ENCODE data around the gene PTPN13.

The PTPN13 gene

DNA sequence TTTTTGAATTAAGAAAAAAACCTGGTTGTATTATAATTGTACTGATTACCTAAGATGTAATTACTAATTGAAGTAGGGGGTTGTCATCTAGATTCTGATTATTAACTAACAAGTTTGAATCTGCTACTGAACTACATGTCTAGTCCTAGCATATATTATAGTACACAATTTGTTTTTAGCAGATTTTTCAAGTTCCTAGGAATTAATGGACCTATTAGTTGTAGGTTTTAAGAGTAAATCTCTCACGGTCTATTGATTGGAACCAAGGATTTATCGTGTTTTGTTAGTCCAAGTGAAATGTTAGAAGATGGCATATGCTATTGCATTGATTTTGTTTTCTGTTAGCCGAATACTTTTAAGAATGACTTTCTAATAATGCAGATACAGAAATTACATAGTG lies 20.8 kb downstream of the PTPN13 start:
- H3K4me3 ChIP-seq (replicated peaks; ENCODE audit: low read depth, low read length): no peak overlapping the region
- DNase-seq (ENCODE audit: extremely low read depth, low read depth): no peak
- TF ChIP-seq CTCF (IDR thresholded peaks at IDR 0.05; ENCODE audit: low read depth, low read length, missing control alignments): no peak

GRCh38 chr4:86615501-86615900 lies 21.4 kb downstream of the PTPN13 start:
- no peak for DNase-seq (ENCODE audit: extremely low read depth, low read depth)
- no peak for TF ChIP-seq CTCF (IDR thresholded peaks at IDR 0.05; ENCODE audit: low read depth, low read length, missing control alignments)
- no peak overlapping the region for H3K4me3 ChIP-seq (replicated peaks; ENCODE audit: low read depth, low read length)

GRCh38 chr4:86619656-86620055 lies 25.5 kb downstream of the PTPN13 start:
- no peak overlapping the region for H3K4me3 ChIP-seq (replicated peaks; ENCODE audit: low read depth, low read length)
- no peak for DNase-seq (ENCODE audit: extremely low read depth, low read depth)
- no peak for TF ChIP-seq CTCF (IDR thresholded peaks at IDR 0.05; ENCODE audit: low read depth, low read length, missing control alignments)

GRCh38 chr4:86621435-86621834 lies 27.3 kb downstream of the PTPN13 start:
- no peak for TF ChIP-seq CTCF (IDR thresholded peaks at IDR 0.05; ENCODE audit: low read depth, low read length, missing control alignments)
- DNase-seq (ENCODE audit: extremely low read depth, low read depth): no peak
- H3K4me3 ChIP-seq (replicated peaks; ENCODE audit: low read depth, low read length): no peak overlapping the region

GRCh38 chr4:86626066-86626465 lies 32.0 kb downstream of the PTPN13 start:
- DNase-seq (ENCODE audit: extremely low read depth, low read depth): no peak
- TF ChIP-seq CTCF (IDR thresholded peaks at IDR 0.05; ENCODE audit: low read depth, low read length, missing control alignments): no peak
- H3K4me3 ChIP-seq (replicated peaks; ENCODE audit: low read depth, low read length): no peak overlapping the region

DNA sequence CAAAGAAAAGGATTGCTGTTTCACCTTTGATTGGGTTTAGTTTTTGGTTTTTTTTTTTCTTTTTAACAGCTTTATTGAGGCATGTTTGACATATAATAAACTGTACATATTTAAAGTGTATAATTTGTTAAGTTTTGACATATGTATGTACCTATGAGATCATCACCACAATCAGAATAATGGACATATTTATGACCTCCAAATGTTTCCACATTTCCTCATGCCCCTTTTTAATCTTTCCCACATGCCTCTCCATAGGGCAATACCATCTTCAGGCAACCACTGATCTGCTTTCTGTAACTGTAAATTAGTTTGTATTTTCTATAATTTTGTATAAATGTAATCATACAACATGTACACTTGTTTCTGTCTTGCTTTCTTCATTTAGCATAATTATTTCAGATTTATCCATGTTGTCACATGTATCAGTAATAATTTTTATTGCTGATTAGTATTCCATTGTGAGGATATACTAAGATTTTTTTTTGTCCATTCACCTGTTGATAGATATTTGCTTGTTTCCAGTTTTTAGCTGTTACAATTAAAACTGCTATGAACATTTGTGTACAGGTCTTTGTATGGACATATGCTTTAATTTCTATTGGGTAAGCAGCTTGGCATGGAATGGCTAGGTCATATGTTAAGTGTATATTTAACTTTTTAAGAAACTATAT lies 33.5 kb downstream of the PTPN13 start:
- no peak for TF ChIP-seq CTCF (IDR thresholded peaks at IDR 0.05; ENCODE audit: low read depth, low read length, missing control alignments)
- H3K4me3 ChIP-seq (replicated peaks; ENCODE audit: low read depth, low read length): no peak overlapping the region
- no peak for DNase-seq (ENCODE audit: extremely low read depth, low read depth)

DNA sequence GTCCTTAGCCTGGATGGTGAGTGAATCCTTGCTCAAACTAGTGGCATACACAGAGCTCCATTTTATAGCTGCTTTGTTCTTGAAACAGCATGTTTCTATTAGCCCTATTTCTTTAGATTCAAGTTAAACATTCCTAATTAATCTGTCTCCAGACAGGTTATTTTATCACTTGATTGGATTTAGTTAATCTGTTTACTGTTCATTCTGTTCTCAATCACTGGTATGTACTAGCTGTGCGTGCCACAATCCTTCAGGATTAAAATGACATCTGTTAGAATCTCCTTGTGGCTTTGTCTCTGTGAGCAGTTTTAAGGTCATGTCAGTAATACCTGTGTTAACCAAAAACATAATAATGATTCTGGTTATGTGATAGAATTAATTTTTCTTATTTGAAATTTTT lies 36.5 kb downstream of the PTPN13 start:
- H3K4me3 ChIP-seq (replicated peaks; ENCODE audit: low read depth, low read length): no peak overlapping the region

More for the DNA sequence above, 36.5 kb downstream of the PTPN13 start:
- no peak for TF ChIP-seq CTCF (IDR thresholded peaks at IDR 0.05; ENCODE audit: low read depth, low read length, missing control alignments)
- no peak for DNase-seq (ENCODE audit: extremely low read depth, low read depth)
